Measurements from ENCODE around the gene SMC3.

The SMC3 gene

DNA sequence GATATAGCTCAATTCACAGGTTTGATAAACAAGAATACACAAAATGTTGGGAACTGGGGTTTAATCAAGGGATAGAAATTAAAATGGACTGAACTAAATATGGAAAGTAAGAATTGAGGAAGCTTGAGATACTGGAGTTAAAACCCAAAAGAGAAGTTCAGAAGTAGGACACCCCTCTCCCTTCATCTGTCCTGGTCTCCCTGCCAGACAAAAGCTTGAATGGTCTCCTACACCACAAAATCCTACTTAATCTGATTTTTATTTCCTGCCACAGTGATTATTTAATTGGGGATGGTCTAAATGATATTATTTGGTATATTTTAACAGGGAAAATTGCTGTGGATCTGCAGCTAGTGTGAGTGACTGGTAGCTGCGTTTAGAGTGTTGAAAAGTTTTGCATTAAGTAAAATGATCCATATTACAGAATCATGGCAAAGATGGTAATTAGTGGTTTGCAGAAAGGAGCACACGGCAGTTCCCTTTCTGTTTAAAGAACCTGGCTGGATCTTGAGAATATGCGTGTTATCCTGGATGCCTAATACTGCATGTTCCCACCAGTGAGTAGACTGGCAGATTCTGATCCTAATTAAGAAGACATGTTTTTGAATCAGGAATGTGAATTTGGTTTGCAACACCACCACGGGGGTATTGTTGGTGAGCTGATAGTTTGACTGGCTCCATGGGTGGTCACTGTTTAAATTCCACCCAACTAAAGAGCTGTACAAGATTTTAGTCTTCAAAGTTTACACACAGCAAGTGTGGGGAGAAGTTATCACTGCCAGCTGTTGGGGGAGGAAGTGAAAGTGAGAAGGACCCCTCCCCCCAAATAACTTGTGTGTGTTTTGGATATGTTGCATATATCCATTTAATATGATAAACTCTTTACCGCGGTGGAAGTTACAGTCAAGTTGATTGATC lies 82.1 kb downstream of the SMC3 start:
- no peak for DNase-seq

GRCh38 chr10:110650265-110650668 lies 82.8 kb downstream of the SMC3 start:
- no peak for DNase-seq

DNA sequence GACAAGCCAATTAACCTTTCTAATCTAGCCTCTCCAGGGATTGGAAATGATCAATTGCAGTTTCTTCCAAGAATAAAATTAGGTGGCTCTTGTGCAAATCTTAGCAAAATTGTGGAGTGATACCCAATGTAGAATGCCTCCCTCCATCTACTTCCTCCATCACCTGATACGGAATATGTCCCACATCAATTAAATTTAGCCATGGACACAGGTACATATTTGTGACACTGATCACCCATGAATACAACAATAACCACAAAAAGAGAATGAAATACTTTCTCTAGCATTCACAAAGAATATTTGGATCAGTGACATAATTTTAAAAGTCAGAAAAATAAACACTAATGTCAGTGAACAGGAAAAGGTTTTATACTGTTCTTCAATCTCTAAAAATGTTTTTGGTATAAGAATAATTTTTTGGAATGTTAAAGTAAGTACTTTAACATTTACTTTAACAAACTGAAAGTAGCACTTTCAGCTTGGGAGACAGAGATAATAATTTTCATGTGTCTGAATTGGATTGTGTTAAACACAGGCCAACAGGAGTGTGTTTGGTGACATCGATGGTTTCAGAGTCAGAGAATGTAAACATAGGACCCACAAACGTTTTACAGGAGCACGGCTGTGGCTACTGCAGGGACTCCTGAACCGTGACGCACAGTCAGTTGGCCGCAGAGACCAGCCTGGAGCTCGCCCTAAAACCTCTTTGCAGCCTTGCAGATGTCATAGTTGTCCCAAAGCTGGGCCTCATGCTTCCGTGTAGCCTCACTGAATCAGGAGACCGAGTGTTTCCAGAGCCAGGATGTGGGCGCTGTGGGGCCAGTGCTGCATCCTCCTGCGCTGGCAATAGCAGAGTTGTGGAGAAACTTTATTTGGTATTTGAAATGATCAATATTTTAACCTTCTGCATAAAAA lies 83.8 kb downstream of the SMC3 start:
- DNase-seq = no peak

- no peak for DNase-seq
Measured at GRCh38 chr10:110652475-110653118, 85.1 kb downstream of the SMC3 start.

Data from activated CD4-positive, alpha-beta T cell treated with anti-CD3 and anti-CD28 coated beads, Interleukin-2, amount 50 U/mL, for 1 hour (primary cell).